Body of pancreas (tissue), 4 donors: Measurements from ENCODE around the gene KDM4B. TPM values are rescaled to one million over a fixed set of nuclear protein-coding genes. Genes with fewer than 3 reads are reported as not detected.

Source experiments
- ATAC-seq: fragments of 150-250 bp; one replicate; pipeline ENCODE4 v1.9.1; 2016
- DNase-seq, 4 donors: peaks; one replicate each; pipeline ENCODE4 v3.0.0-alpha.2; 2019
- H3K27ac ChIP-seq, 4 donors: fragments of 200-600 bp; sonication (generic); 1 replicate in 3 of 4; 2 replicates in 1 of 4; pipeline versions ENCODE4 v1.5.1 to v1.6.1; 2016 to 2019; ENCODE audit warnings: mild to moderate bottlenecking in 1 of 4, mixed read lengths in 1 of 4, moderate library complexity in 1 of 4
- H3K27me3 ChIP-seq, 2 donors: fragments of 200-600 bp; sonication (generic); one replicate each; pipeline ENCODE4 v1.6.0; 2016; ENCODE audit warnings: mild to moderate bottlenecking in 1 of 2
- H3K36me3 ChIP-seq, 2 donors: fragments of 200-600 bp; sonication (generic); replicated peaks in 1 of 2; 2 replicates each; pipeline ENCODE4 v1.5.1; 2016; ENCODE audit warnings: low read depth in 2 of 2; ENCODE audit not compliant: insufficient read depth in 1 of 2
- H3K4me1 ChIP-seq: fragments of 200-600 bp; sonication (generic); one replicate; pipeline ENCODE4 v1.6.0; 2016
- H3K4me3 ChIP-seq, 2 donors: fragments of 200-600 bp; sonication (generic); 1 replicate in 1 of 2; 2 replicates in 1 of 2; pipeline ENCODE4 v1.5.1; 2016 to 2019
- H3K9me3 ChIP-seq, 3 donors: fragments of 200-600 bp; sonication (generic); 1 replicate in 2 of 3; 2 replicates in 1 of 3; pipeline ENCODE4 v1.5.1; 2016
- POLR2A ChIP-seq, 3 donors: fragments of 450-650 bp; IDR thresholded peaks; one replicate each; pipeline ENCODE4 v1.6.1; 2016; ENCODE audit warnings: antibody characterized with exemption in 3 of 3, mild to moderate bottlenecking in 2 of 3
- WGBS, 2 donors: methylation state at CpG; one replicate each; pipeline ENCODE4 v1.1.5; 2017; 5-methylcytosine and 5-hydroxymethylcytosine counted together
- intact Hi-C: fragments of 100-400 bp; cut with DNase I; formaldehyde crosslinking; loops from one replicate; pipeline ENCODE4 v1.15.1; 2023
- total RNA-seq, 2 donors: library from RNA; depleted of rRNA; stranded (reverse); fragments of >200 nt; gene quantifications; one replicate each; pipeline ENCODE4 v1.1.0, GENCODE V29; 2016
- TF ChIP-seq, protein P1 (sequence below), 7 experiments: fragments of 450-650 bp in 4 of 7; fragments of 200-600 bp in 3 of 7; sonication (generic) in 3 of 7; IDR thresholded peaks; one replicate each; pipeline ENCODE4 v1.5.1; 2016 to 2019; ENCODE audit warnings: antibody characterized with exemption in 7 of 7

The KDM4B gene
- total RNA-seq, 2 donors from 2014 or later, result 18.9 to 35.3 TPM

DNA sequence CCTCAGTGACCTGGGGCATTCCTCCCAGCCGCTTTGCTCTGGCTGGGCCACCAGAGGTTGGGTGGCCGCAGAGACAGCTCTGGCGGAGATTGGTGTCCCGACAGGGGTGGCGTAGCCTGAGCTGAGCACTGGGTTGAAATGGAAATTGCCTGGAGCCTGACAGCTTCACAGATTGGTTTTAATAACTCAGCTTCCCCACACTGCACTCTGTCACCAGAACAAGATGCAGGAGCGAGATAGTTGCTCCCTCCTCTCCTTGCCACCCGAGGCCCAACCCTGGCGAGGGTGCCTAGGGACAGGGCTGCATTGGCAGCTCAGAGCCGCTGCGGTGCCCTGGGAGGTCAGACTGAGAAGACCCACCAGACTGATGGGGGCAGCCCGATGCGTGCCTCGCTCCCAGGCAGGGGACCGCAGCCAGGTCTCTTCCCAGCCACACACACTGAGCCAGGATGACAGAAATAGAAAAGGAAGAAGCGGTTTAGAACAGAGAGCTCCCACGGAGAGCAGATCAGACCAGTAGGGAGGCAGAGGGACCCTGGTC, 84.1 kb downstream of the KDM4B start:
- 96 to 100% methylated on average over 5 to 16 of the region's 16 CpGs for WGBS, 2 donors
- no peak overlapping the region for H3K4me3 ChIP-seq
- no peaks in the 10 kb centered on the region for H3K27me3 ChIP-seq
- H3K4me1 ChIP-seq, result peaks cover 12% of the 10 kb centered on the region
- DNase-seq, result no peak
- no peaks in the 10 kb centered on the region for H3K36me3 ChIP-seq
- no peaks in the 10 kb centered on the region for H3K9me3 ChIP-seq
- ATAC-seq, result no peak
- intact Hi-C loops, result loop anchor here (5.0 kb wide), 1 partner anchor 99 kb away; no protein-coding TSS in a partner anchor
- no peak for TF ChIP-seq POLR2A (IDR thresholded peaks at IDR 0.05)
- H3K27ac ChIP-seq, result no peak overlapping the region

DNA sequence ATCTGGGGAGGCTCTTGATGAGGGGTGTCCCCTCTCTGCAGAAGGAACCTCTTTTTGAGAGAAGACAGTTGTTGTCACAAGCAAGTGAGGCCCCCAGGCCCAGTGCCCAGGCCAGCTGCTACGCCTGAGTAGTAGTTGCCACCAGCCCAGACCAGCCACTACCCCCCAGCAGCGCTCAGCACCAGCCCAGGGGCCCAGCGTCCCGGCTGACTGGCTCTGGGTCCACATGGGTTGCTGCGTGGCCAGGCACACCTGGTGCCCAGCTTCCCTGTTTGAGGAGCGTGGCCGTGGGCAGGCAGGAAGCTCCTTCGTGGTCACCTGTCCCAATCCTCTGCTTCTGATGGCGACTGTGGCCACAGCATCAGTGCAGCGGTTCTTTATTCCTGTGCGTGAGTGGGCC, 84.7 kb downstream of the KDM4B start:
- H3K36me3 ChIP-seq, result no peaks in the 10 kb centered on the region
- 86 to 96% methylated on average over 5 to 11 of the region's 11 CpGs for WGBS, 2 donors
- intact Hi-C loops, result loop anchor here (5.0 kb wide), 1 partner anchor 99 kb away; no protein-coding TSS in a partner anchor

DNA sequence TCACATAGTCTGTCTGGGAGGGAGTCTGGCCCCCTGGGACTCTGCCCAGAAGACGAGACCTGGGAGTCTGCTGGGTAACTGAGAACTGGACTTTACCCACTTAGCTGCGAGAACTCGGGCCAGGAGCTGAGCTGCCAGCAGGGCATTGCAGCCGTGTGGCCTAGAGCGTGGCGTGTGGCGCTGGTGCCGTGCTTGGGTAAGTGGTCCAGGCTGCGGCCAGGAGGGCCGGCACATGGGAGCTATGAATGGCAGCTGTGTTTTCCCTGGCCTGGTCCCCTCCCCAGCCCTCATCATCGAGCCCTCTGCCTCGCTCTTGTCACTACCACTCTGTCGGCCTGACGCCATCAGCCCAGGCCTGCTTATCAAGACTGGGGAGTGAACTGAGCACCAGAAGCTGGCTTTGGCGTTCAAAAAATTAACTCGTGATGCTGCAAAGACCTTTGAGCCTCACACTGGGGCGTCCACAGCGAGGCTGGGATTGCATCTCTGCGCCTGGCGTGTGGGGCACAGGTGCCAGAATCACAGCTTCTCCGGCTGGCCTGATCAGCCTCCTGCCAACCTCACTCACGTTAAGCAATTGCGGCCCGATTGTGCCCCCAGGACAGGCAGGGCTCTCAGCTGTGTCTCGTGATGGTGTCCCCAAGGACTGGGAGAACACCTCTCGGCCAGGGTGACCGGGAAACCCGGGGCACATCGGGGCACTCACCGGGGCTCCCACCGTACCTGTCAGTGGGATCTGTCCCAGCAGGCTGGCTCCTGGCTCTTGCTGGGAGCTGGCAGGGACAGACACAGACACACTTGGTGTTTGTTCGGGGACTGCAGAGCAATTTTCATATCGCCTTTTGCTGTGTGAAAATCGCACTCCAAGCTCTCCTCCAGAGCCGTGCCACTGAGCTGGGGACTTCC, 85.9 kb downstream of the KDM4B start:
- Histone ChIP-seq H3K27ac (no peak overlapping the region), H3K36me3 (no peaks in the 10 kb centered on the region)
- no peak for ATAC-seq

More for the DNA sequence above, 84.7 kb downstream of the KDM4B start:
- ATAC-seq, result no peak
- Histone ChIP-seq H3K27ac (no peak overlapping the region), H3K9me3 (no peaks in the 10 kb centered on the region), H3K4me1 (peaks cover 5% of the 10 kb centered on the region), H3K27me3 (no peaks in the 10 kb centered on the region), H3K4me3 (no peak overlapping the region)
- TF ChIP-seq, protein P1, sequence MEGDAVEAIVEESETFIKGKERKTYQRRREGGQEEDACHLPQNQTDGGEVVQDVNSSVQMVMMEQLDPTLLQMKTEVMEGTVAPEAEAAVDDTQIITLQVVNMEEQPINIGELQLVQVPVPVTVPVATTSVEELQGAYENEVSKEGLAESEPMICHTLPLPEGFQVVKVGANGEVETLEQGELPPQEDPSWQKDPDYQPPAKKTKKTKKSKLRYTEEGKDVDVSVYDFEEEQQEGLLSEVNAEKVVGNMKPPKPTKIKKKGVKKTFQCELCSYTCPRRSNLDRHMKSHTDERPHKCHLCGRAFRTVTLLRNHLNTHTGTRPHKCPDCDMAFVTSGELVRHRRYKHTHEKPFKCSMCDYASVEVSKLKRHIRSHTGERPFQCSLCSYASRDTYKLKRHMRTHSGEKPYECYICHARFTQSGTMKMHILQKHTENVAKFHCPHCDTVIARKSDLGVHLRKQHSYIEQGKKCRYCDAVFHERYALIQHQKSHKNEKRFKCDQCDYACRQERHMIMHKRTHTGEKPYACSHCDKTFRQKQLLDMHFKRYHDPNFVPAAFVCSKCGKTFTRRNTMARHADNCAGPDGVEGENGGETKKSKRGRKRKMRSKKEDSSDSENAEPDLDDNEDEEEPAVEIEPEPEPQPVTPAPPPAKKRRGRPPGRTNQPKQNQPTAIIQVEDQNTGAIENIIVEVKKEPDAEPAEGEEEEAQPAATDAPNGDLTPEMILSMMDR (IDR thresholded peaks at IDR 0.05), result no peak
- no peak for TF ChIP-seq POLR2A (IDR thresholded peaks at IDR 0.05)
- no peak for DNase-seq

DNA sequence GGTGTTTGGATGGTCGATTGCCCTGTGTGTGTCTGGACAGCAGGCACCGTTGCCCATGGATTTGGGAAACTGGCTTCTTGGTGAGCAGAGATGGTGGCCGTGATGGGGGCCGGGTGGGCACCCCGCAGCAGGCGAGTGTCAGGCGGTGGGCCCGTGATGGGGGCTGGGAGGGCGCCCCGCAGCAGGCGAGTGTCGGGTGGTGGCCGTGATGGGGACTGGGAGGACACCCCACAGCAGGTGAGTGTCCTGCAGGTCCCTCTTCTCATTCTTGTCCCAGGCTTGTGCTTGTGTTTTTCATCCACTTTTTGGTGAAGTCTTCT, 86.5 kb downstream of the KDM4B start:
- no peak for TF ChIP-seq POLR2A (IDR thresholded peaks at IDR 0.05)
- TF ChIP-seq, protein P1 (IDR thresholded peaks at IDR 0.05), result no peak
- Histone ChIP-seq H3K36me3 (no peaks in the 10 kb centered on the region), H3K27ac (no peak overlapping the region), H3K9me3 (no peaks in the 10 kb centered on the region), H3K27me3 (no peaks in the 10 kb centered on the region), H3K4me1 (no peaks in the 10 kb centered on the region), H3K4me3 (no peak overlapping the region)
- intact Hi-C loops, result no loop called here
- ATAC-seq (no peak), DNase-seq (no peak)
- 83 to 91% methylated on average over 13 of the region's 13 CpGs for WGBS, 2 donors

More for the DNA sequence above, 85.9 kb downstream of the KDM4B start:
- TF ChIP-seq, protein P1 (IDR thresholded peaks at IDR 0.05), result no peak
- no peak for TF ChIP-seq POLR2A (IDR thresholded peaks at IDR 0.05)
- DNase-seq, result no peak
- Histone ChIP-seq H3K27me3 (no peaks in the 10 kb centered on the region), H3K4me3 (no peak overlapping the region), H3K4me1 (no peaks in the 10 kb centered on the region), H3K9me3 (no peaks in the 10 kb centered on the region)
- 91 to 92% methylated on average over 17 to 30 of the region's 35 CpGs for WGBS, 2 donors
- intact Hi-C loops, result loop anchor here (5.0 kb wide), 1 partner anchor 97 kb away; no protein-coding TSS in a partner anchor

DNA sequence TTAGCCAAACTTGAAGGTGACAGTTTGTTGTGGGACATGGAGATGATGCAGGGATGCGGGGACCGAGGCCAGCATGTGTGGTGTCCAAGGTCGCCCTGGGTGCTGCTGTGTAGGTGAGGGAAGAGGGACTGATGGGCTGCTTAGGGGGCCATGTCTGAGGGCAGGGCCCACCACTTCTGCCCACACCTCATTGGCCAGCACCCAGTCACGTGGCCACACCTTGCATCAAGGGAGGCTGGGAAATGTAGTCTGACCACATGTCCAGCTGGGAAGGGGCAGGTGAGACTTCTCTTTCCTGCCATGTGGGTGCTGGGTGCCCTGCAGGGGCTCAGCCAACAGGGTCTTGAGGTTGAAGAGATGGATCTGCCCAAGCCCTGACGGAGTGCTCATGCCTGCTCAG, 88.9 kb downstream of the KDM4B start:
- intact Hi-C loops, result no loop called here
- H3K4me3 ChIP-seq, result no peak overlapping the region
- no peaks in the 10 kb centered on the region for H3K27me3 ChIP-seq
- TF ChIP-seq, protein P1 (IDR thresholded peaks at IDR 0.05), result no peak
- TF ChIP-seq POLR2A (IDR thresholded peaks at IDR 0.05), result no peak
- ATAC-seq (no peak), DNase-seq (no peak)
- no peaks in the 10 kb centered on the region for H3K4me1 ChIP-seq
- no peaks in the 10 kb centered on the region for H3K9me3 ChIP-seq
- WGBS, 2 donors, result 85 to 88% methylated on average over 4 to 5 of the region's 5 CpGs
- H3K27ac ChIP-seq, result no peak overlapping the region
- peaks cover 0 to 2% of the 10 kb centered on the region in 2 donors for H3K36me3 ChIP-seq
